Measurements from ENCODE around the gene DOK7.

DNA sequence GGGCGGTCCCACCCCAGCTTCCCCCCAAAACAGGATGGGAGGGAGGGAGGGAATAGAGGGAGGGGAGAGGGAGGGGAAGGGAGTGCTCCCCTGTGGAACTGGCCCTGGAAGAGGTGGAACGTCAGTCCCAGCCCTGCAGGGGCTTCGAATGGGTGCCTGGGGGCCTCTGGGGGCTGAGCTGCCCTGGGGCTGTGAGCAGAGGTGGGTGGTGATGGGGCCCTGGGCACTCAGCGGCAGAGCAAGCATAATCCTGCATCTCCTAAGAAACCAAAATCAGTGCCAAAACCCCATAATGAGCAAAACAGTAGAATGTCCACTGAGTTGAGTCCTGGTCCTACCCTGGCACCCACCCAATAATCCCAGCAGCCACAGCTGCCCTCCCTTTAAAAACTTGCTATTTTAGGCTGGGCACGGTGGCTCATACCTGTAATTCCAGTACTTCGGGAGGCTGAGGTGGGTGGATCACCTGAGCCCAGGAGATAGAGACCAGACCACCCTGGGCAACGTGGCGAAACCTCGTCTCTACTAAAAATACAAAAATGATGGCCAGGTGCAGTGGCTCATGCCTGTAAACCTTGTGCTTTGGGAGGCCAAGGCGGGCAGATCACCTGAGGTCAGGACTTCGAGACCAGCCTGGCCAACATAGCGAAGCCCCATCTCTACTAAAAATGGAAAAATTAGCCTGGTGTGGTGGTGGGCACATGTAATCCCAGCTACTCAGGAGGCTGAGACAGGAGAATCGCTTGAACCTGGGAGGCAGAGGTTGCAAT lies 11.1 kb downstream of the DOK7 start:
- TF ChIP-seq, protein P1, sequence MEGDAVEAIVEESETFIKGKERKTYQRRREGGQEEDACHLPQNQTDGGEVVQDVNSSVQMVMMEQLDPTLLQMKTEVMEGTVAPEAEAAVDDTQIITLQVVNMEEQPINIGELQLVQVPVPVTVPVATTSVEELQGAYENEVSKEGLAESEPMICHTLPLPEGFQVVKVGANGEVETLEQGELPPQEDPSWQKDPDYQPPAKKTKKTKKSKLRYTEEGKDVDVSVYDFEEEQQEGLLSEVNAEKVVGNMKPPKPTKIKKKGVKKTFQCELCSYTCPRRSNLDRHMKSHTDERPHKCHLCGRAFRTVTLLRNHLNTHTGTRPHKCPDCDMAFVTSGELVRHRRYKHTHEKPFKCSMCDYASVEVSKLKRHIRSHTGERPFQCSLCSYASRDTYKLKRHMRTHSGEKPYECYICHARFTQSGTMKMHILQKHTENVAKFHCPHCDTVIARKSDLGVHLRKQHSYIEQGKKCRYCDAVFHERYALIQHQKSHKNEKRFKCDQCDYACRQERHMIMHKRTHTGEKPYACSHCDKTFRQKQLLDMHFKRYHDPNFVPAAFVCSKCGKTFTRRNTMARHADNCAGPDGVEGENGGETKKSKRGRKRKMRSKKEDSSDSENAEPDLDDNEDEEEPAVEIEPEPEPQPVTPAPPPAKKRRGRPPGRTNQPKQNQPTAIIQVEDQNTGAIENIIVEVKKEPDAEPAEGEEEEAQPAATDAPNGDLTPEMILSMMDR (conservative IDR thresholded peaks at IDR 0.05; ENCODE audit: low read depth, low read length), result no peak
- TF ChIP-seq RFX5 (IDR thresholded peaks at IDR 0.05; ENCODE audit: low read depth, low read length) (no peak), POLR2A (IDR thresholded peaks at IDR 0.05; ENCODE audit: low read depth, low read length) (no peak), RCOR1 (IDR thresholded peaks at IDR 0.05; ENCODE audit: insufficient replicate concordance, low read length) (no peak), RAD21 (IDR thresholded peaks at IDR 0.05; ENCODE audit: low read length) (no peak), CHD1 (IDR thresholded peaks at IDR 0.05; ENCODE audit: low read depth, low read length) (no peak), CEBPB (IDR thresholded peaks at IDR 0.05; ENCODE audit: low read depth, low read length) (no peak), FOS (IDR thresholded peaks at IDR 0.05; ENCODE audit: low read depth, low read length) (no peak), NFE2L2 (IDR thresholded peaks at IDR 0.05; ENCODE audit: low read depth, low read length) (no peak), MAZ (IDR thresholded peaks at IDR 0.05; ENCODE audit: borderline replicate concordance, low read depth, low read length) (no peak)
- TF ChIP-seq, protein P2, sequence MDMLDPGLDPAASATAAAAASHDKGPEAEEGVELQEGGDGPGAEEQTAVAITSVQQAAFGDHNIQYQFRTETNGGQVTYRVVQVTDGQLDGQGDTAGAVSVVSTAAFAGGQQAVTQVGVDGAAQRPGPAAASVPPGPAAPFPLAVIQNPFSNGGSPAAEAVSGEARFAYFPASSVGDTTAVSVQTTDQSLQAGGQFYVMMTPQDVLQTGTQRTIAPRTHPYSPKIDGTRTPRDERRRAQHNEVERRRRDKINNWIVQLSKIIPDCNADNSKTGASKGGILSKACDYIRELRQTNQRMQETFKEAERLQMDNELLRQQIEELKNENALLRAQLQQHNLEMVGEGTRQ (IDR thresholded peaks at IDR 0.05; ENCODE audit: low read depth, low read length), result no peak
